GM11168 (cell line): Measurements from ENCODE around the gene RNU1-1.
"Not testable (repeated sequence)": the region's sequence is repeated elsewhere in the genome, so short reads cannot be mapped to it uniquely, and the experiment has no call there.

ENCODE experiments used
- in situ Hi-C: fragments of 300-500 bp; cut with MboI; formaldehyde crosslinking; loops from one replicate; pipeline ENCODE4 v1.12.0; 2022; ENCODE audit warnings: low sequenced_read_pairs; ENCODE audit not compliant: unreplicated experiment

The RNU1-1 gene

GRCh38 chr1:16528338-16528737 is 14.3 kb upstream of the RNU1-1 start:
- in situ Hi-C loops = not testable (repeated sequence)

GRCh38 chr1:16525769-16526168 is 11.7 kb upstream of the RNU1-1 start:
- in situ Hi-C loops = not testable (repeated sequence)

- in situ Hi-C loops = not testable (repeated sequence)
Measured at GRCh38 chr1:16521679-16522078, 7.6 kb upstream of the RNU1-1 start.

GRCh38 chr1:16521288-16521583 is 7.2 kb upstream of the RNU1-1 start:
- in situ Hi-C loops = no loop called here

- in situ Hi-C loops = not testable (repeated sequence)
Measured at GRCh38 chr1:16520435-16521287, 6.6 kb upstream of the RNU1-1 start.

- in situ Hi-C loops = not testable (repeated sequence)
Measured at GRCh38 chr1:16519255-16519951, 5.3 kb upstream of the RNU1-1 start.

GRCh38 chr1:16518913-16519254 is 4.8 kb upstream of the RNU1-1 start:
- in situ Hi-C loops = not testable (repeated sequence)

GRCh38 chr1:16516694-16517410 is 2.8 kb upstream of the RNU1-1 start:
- in situ Hi-C loops = not testable (repeated sequence)

GRCh38 chr1:16513412-16514106 is 526 bp downstream of the RNU1-1 start:
- in situ Hi-C loops = not testable (repeated sequence)

- in situ Hi-C loops = not testable (repeated sequence)
Measured at GRCh38 chr1:16512624-16513411, 1.3 kb downstream of the RNU1-1 start.

- in situ Hi-C loops = not testable (repeated sequence)
Measured at GRCh38 chr1:16511926-16512325, 2.2 kb downstream of the RNU1-1 start.

- in situ Hi-C loops = loop anchor here (10.0 kb wide), 2 partner anchors 156 to 236 kb away; partner anchors contain the start of genes RNU1-3 and RNU1-4
Measured at GRCh38 chr1:16508861-16509445, 5.1 kb downstream of the RNU1-1 start.

- in situ Hi-C loops = loop anchor here (10.0 kb wide), 2 partner anchors 158 to 238 kb away; partner anchors contain the start of genes RNU1-3 and RNU1-4
Measured at GRCh38 chr1:16506364-16507136, 7.5 kb downstream of the RNU1-1 start.

- in situ Hi-C loops = loop anchor here (10.0 kb wide), 2 partner anchors 159 to 239 kb away; partner anchors contain the start of genes RNU1-3 and RNU1-4
Measured at GRCh38 chr1:16505870-16506269, 8.2 kb downstream of the RNU1-1 start.

GRCh38 chr1:16503494-16503893 is 10.6 kb downstream of the RNU1-1 start:
- in situ Hi-C loops = loop anchor here (10.0 kb wide), 2 partner anchors 161 to 241 kb away; partner anchors contain the start of genes RNU1-3 and RNU1-4

- in situ Hi-C loops = loop anchor here (10.0 kb wide), 2 partner anchors 163 to 243 kb away; partner anchors contain the start of genes RNU1-3 and RNU1-4
Measured at GRCh38 chr1:16501446-16501845, 12.6 kb downstream of the RNU1-1 start.

- in situ Hi-C loops = loop anchor here (10.0 kb wide), 2 partner anchors 164 to 244 kb away; partner anchors contain the start of genes RNU1-3 and RNU1-4
Measured at GRCh38 chr1:16500975-16501374, 13.1 kb downstream of the RNU1-1 start.

GRCh38 chr1:16500466-16500865 is 13.6 kb downstream of the RNU1-1 start:
- in situ Hi-C loops = loop anchor here (10.0 kb wide), 2 partner anchors 164 to 244 kb away; partner anchors contain the start of genes RNU1-3 and RNU1-4
